ENCODE measurements around the gene TGFB1.

DNA sequence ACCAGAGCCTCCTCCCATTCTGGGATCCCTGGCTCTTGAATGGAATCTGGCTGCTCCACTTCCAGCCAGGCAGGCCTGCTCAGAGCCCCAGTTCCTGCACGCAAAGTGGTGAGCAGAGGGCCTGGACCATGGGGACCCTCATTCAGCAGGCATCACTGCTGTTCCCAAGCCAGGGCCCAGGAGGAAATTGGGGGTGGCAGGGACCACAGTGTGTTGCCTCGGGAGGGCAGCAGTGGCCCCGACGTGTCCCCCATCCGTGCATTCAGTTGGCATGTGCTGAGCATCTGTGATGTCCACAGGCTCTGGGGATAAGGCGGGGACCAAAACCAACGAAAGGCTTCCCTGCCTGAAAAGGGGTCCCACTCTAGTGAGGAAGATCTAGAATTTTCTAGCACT lies 32.5 kb downstream of the TGFB1 start:
- TF ChIP-seq, protein P1, sequence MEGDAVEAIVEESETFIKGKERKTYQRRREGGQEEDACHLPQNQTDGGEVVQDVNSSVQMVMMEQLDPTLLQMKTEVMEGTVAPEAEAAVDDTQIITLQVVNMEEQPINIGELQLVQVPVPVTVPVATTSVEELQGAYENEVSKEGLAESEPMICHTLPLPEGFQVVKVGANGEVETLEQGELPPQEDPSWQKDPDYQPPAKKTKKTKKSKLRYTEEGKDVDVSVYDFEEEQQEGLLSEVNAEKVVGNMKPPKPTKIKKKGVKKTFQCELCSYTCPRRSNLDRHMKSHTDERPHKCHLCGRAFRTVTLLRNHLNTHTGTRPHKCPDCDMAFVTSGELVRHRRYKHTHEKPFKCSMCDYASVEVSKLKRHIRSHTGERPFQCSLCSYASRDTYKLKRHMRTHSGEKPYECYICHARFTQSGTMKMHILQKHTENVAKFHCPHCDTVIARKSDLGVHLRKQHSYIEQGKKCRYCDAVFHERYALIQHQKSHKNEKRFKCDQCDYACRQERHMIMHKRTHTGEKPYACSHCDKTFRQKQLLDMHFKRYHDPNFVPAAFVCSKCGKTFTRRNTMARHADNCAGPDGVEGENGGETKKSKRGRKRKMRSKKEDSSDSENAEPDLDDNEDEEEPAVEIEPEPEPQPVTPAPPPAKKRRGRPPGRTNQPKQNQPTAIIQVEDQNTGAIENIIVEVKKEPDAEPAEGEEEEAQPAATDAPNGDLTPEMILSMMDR (conservative IDR thresholded peaks at IDR 0.05; ENCODE audit: low read length) = no peak
- no peak for TF ChIP-seq EZH2phosphoT487 (IDR thresholded peaks at IDR 0.05; ENCODE audit: borderline replicate concordance)

All from Loucy (cell line).